Skin epidermis (tissue), 12 donors: ENCODE results near the gene INPP4B.

ENCODE experiments used
- H3K27ac ChIP-seq, 21 experiments: fragments of 200-600 bp; sonication (generic) in 11 of 21; one replicate each; pipeline ENCODE4 v1.5.0; 2020; ENCODE audit warnings: mild to moderate bottlenecking in 3 of 21, inconsistent platforms in 2 of 21, moderate library complexity in 2 of 21
- H3K4me3 ChIP-seq, 7 experiments: fragments of 200-600 bp; sonication (generic) in 2 of 7; one replicate each; pipeline ENCODE4 v1.5.0; 2020; ENCODE audit warnings: inconsistent platforms in 2 of 7, mild to moderate bottlenecking in 2 of 7, moderate library complexity in 1 of 7

The INPP4B gene

GRCh38 chr4:142156256-142156655, 689.8 kb downstream of the INPP4B start:
- H3K27ac ChIP-seq, result no peak overlapping the region
- no peak overlapping the region for H3K4me3 ChIP-seq

GRCh38 chr4:142155347-142155746, 690.8 kb downstream of the INPP4B start:
- H3K4me3 ChIP-seq, result no peak overlapping the region
- H3K27ac ChIP-seq, result no peak overlapping the region

- Histone ChIP-seq H3K27ac (no peak overlapping the region), H3K4me3 (no peak overlapping the region)
Observed at GRCh38 chr4:142150483-142150882, 695.6 kb downstream of the INPP4B start.

- Histone ChIP-seq H3K4me3 (no peak overlapping the region), H3K27ac (no peak overlapping the region)
Observed at GRCh38 chr4:142144813-142145212, 701.3 kb downstream of the INPP4B start.

GRCh38 chr4:142142366-142143054, 703.6 kb downstream of the INPP4B start:
- no peak overlapping the region for H3K4me3 ChIP-seq

GRCh38 chr4:142141224-142141623, 704.9 kb downstream of the INPP4B start:
- Histone ChIP-seq H3K27ac (no peak overlapping the region), H3K4me3 (no peak overlapping the region)

More at GRCh38 chr4:142142366-142143054, 703.6 kb downstream of the INPP4B start:
- H3K27ac ChIP-seq, result no peak overlapping the region

GRCh38 chr4:142130666-142131065, 715.4 kb downstream of the INPP4B start:
- Histone ChIP-seq H3K4me3 (no peak overlapping the region), H3K27ac (peak overlapping the region in 1 of 21 experiments; percentile 2)

- Histone ChIP-seq H3K4me3 (no peak overlapping the region), H3K27ac (peak overlapping the region in 1 of 21 experiments; percentile 2)
Observed at GRCh38 chr4:142129931-142130330, 716.2 kb downstream of the INPP4B start.

- Histone ChIP-seq H3K4me3 (no peak overlapping the region), H3K27ac (peak overlapping the region in 1 of 21 experiments; percentile 42)
Observed at GRCh38 chr4:142129473-142129872, 716.6 kb downstream of the INPP4B start.

GRCh38 chr4:142128529-142128928, 717.6 kb downstream of the INPP4B start:
- H3K27ac ChIP-seq, result peak overlapping the region in 3 of 21 experiments; percentile 5 to 48 (median 29)
- no peak overlapping the region for H3K4me3 ChIP-seq

- no peak overlapping the region for H3K4me3 ChIP-seq
- no peak overlapping the region for H3K27ac ChIP-seq
Observed at GRCh38 chr4:142126890-142127497, 719.1 kb downstream of the INPP4B start.

GRCh38 chr4:142124874-142125273, 721.2 kb downstream of the INPP4B start:
- H3K4me3 ChIP-seq, result no peak overlapping the region
- H3K27ac ChIP-seq, result no peak overlapping the region

- H3K27ac ChIP-seq, result peak overlapping the region in 1 of 21 experiments; percentile 40
- H3K4me3 ChIP-seq, result no peak overlapping the region
Observed at GRCh38 chr4:142121448-142122350, 724.4 kb downstream of the INPP4B start.

GRCh38 chr4:142120921-142121320, 725.2 kb downstream of the INPP4B start:
- no peak overlapping the region for H3K27ac ChIP-seq
- H3K4me3 ChIP-seq, result no peak overlapping the region

- Histone ChIP-seq H3K4me3 (no peak overlapping the region), H3K27ac (no peak overlapping the region)
Observed at GRCh38 chr4:142112451-142112850, 733.6 kb downstream of the INPP4B start.

GRCh38 chr4:142110136-142110535, 736.0 kb downstream of the INPP4B start:
- H3K27ac ChIP-seq, result no peak overlapping the region
- H3K4me3 ChIP-seq, result no peak overlapping the region

- Histone ChIP-seq H3K4me3 (no peak overlapping the region), H3K27ac (no peak overlapping the region)
Observed at GRCh38 chr4:142104041-142104440, 742.1 kb downstream of the INPP4B start.

- Histone ChIP-seq H3K27ac (no peak overlapping the region), H3K4me3 (no peak overlapping the region)
Observed at GRCh38 chr4:142101401-142101800, 744.7 kb downstream of the INPP4B start.

- Histone ChIP-seq H3K4me3 (no peak overlapping the region), H3K27ac (no peak overlapping the region)
Observed at GRCh38 chr4:142100941-142101340, 745.2 kb downstream of the INPP4B start.

GRCh38 chr4:142098900-142099545, 747.1 kb downstream of the INPP4B start:
- Histone ChIP-seq H3K27ac (no peak overlapping the region), H3K4me3 (no peak overlapping the region)
